HG02571 (cell line): ENCODE data around the gene CRB2.

ENCODE experiments used
- ATAC-seq: cut with Tn5 transposase; IDR thresholded peaks from one replicate; pipeline ENCODE4 v1.9.1; 2021; ENCODE audit warnings: mild to moderate bottlenecking, moderate library complexity; ENCODE audit not compliant: unreplicated experiment

Gene CRB2

DNA sequence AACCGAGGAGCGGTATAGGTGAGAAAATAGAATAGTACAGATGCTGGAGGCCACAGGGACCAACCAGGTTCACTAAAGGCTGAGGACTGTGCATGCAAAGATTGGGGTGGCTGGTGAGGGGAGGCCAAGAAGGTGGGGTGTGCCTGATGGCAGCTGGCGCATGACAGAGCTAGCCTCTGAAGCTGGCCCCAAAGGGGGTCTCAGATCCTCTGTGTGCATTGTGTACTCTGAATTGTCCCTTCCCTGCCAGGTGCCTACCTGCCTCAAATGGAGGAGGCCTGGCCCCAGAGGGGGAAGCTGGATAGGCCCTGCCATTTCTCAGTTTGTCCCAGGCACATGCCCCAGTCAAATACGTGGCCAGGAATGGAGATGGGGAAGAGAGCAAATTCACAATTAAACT, 63.1 kb downstream of the CRB2 start:
- ATAC-seq: no peak

GRCh38 chr9:123419721-123420591, 64.0 kb downstream of the CRB2 start:
- no peak for ATAC-seq

DNA sequence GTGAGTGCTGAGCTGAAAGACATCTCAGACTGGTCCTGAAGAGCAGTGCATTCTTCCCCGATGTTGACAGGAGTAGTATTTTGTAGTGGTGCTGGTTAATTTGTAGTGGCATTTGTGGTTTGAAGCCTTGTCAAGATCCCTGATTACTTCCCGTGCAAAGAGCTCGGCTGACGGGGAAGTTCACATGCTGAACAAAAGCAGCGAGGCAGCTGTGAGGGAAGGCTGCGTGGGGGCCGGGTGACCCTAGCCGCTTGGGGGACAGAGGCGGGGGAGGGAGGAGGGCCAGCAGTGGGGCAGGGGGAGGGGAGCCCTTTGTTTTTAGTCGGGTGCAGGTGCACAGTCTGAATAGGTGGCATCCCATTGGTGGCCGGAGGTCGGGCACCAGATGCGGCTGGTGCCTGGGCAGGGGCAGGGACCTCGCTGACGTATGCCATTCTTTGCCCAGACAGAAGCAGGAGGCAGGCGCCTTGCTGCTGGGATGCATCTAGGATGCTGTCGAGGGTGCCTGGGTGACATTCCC, 64.7 kb downstream of the CRB2 start:
- no peak for ATAC-seq

GRCh38 chr9:123421186-123421585, 65.2 kb downstream of the CRB2 start:
- no peak for ATAC-seq

GRCh38 chr9:123421801-123422455, 65.9 kb downstream of the CRB2 start:
- no peak for ATAC-seq

DNA sequence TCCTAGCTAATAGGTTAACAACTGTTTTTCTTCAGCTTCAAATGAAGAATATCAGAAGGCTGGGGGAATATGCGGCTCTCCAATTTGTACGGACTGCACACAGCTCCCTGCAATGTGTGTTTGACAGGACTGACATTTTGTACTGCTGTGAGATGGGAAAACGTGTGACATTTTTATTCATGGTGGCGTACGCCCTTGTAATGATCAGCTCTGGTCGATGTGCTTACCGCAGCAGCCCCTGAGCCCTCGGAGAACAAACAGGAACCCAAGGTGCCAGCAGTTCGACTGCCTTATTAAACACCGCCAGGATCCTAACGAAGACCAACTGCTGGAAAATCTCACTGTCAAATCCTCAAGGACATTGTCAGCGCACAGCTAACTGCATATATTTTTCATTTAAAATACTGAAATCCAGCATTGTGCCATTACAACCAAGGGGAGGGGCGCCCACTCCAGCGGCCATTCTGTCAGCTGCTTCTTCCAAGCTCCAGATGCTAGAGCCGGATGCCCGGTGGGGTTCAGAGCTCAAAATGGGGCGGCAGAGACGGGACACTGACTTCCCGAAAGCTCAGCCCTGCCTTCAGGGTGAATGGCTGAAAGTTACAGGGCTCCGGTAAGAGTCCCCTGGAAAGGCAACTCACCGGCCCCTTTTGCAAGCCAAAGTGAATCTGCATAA, 66.8 kb downstream of the CRB2 start:
- no peak for ATAC-seq

- no peak for ATAC-seq
These were observed 67.3 kb downstream of the CRB2 start for GRCh38 chr9:123423311-123423640.

GRCh38 chr9:123424131-123424530, 68.1 kb downstream of the CRB2 start:
- no peak for ATAC-seq

DNA sequence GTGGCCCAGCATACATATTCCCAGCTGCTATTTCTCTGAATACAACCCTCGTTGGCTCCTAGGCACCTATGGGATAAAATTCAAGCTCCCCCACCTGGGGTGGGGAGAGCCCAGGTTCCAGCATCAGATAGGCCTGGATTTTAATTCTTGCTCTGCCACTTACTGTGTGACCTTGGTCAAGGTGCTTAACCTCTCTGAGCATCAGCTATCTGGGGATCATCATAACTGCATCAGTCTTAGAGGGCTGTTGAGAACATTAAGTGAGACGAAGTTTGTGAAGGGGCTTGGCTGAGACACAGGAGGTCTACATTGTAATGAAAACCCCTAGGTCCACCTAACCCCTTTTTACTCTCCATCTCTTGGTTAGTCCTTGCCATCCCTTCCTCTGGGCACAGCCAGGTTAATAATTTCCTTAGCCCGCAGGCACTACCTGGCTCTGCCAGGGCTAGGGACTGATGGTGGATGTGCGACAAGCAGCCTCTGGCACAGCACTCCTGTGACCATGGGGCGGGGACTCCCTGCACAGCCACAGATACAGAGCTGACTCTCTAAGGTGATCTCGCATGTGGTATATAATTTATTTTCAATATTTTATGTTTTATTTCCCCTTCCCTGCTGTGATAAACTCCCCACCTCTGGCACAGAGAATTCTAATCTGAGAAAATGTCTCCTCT, 68.7 kb downstream of the CRB2 start:
- ATAC-seq: no peak

- no peak for ATAC-seq
These were observed 69.3 kb downstream of the CRB2 start for GRCh38 chr9:123425261-123425821.

DNA sequence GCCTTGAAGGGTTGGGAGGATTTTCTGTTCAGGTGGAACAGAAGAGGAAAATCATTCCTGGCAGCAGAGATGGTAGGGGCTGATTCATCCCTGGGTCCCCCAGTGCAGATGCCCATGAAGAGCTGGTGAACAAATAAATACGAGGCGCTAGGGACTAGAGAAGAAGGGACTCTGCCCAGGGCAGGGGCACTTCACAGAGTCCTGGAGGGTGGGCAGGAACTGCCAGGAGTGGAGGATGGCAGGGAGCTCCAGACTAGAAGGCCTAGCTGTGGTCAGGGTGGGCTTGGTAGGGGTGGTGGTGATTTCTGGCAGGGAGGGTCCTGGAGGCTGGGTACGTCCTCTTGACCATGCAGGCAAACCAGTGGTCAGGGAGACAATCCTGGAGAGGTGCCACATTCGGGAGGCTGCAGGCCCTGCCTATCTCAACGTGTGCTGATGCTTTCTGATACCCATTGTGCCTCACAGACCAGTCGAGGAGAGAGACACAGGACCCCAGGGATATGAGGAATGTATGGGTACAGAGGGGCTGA, 69.9 kb downstream of the CRB2 start:
- no peak for ATAC-seq

- no peak for ATAC-seq
These were observed 70.4 kb downstream of the CRB2 start for GRCh38 chr9:123426406-123426805.
